GM21786 (cell line): ENCODE results near the gene PARP8.
"Not testable (repeated sequence)": the region's sequence is repeated elsewhere in the genome, so short reads cannot be mapped to it uniquely, and the experiment has no call there.

Experiments
- ATAC-seq: cut with Tn5 transposase; IDR thresholded peaks from one replicate; pipeline ENCODE4 v1.9.1; 2021; ENCODE audit not compliant: unreplicated experiment

Gene PARP8

DNA sequence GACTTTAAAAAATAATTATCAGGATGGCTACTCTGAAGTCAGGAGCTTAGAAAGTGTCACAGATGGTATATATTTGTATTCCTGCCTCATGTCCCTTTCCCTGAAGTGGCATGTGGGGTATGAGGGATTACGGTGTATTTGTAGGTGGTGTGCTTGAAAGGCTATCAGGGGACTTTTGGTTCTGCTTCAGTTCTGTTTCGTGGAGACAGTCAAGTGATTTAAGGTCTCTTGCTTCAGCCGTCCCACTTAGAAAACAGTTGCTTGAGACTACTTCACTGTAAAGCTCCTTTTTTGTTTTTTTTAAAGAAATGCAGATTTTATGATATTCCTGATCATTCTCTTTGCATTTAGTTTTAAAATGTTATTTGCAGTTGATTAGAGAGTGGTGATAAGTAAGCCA, 18.3 kb downstream of the PARP8 start:
- no peak for ATAC-seq

- ATAC-seq, result no peak
Measured at GRCh38 chr5:50687548-50687947, 21.1 kb downstream of the PARP8 start.

GRCh38 chr5:50691399-50692016, 25.1 kb downstream of the PARP8 start:
- no peak for ATAC-seq

DNA sequence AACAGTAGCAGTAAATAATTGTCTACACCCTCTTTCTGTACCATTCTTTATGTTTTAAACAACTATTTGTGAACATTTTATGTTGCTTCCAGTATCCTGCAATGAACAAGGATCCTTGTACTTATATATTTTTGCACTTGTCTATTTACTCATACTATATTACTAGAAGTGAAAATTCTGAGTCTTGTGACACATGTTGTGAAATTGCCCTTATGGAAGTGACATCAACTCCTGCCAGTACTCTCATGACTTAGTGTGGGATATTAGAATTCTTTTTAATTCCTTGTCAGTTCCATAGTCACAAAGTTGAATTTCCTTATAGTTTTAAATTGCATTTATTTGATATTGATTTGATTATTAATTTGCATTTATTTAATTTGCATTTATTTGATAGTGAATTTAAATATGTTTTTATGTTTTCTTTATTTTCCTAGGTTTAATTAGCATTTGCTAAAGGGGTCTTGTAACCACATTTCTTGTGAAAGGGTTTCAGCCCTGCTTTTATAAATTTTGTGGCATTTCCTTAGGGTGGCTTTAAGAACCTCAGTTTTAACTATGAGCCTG, 27.7 kb downstream of the PARP8 start:
- ATAC-seq, result no peak

GRCh38 chr5:50694626-50695025, 28.2 kb downstream of the PARP8 start:
- ATAC-seq, result not testable (repeated sequence)

- peak; percentile 79 for ATAC-seq
Measured at GRCh38 chr5:50697739-50698138, 31.3 kb downstream of the PARP8 start.

DNA sequence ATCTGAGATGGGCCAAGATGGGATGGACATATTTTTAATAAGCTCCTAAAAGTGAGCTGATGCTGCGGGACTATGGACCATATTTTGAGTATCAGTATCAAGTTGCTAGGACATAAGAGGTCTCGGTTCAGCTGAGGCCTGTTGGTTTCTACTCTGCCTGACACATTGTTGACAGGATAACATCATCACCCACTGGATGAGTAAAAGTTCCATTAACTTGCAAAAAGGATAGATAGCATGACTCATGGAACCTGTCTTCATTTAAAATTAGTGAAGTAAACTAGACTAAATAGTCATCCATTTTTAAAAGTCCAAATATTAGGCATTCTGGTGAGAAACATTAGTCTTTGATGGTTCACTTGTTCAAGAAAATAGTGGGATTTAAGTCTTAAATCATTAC, 33.3 kb downstream of the PARP8 start:
- ATAC-seq, result no peak

GRCh38 chr5:50700706-50701105, 34.3 kb downstream of the PARP8 start:
- no peak for ATAC-seq

DNA sequence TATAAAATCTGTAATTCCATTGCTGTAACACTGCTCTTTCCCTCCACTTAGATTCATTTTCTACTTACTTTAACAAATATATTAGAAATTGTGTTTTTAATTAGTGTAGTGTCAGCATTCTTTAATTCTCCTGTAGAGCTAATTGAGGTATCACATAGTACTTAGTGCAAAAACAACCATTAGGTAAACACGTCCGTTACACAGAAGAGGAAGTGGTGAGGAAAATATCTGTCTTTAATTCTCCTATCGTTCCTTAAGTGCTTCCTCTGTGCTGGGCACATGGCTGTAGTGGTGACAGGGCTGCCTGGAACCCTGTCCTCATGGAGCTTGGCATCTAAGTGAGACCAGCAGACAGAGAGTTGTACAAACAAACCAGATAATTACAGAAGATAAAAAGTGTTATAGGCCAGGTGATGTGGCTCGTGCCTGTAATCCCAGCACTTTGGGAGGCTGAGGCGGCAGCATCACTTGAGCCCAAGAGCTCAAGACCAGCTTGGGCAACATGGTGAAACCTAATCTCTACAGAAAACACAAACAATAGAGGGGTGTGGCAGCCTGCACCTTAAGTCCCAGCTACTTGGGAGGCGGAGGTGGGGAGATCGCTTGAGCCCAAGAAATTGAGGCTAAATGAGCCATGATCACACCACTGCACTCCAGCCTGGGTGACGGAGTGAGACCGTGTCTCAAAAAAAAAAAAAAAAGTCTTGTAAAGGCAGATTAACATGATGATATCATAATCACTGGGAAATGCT, 36.4 kb downstream of the PARP8 start:
- no peak for ATAC-seq

DNA sequence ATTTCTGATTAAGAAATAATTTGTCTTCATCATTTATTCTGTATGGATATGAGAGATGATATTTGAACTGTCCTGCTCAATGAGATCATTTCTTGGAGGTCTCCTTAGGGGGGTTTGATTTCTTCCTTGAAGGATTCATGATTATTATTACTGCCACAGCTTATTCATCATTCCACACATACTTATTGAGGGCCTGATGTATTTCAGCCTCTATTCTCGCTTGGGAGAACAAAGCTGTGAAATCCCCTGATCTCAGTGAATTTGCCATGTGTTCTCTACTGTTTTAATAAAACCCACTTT, 36.9 kb downstream of the PARP8 start:
- no peak for ATAC-seq

- ATAC-seq, result no peak
Measured at GRCh38 chr5:50704730-50705129, 38.3 kb downstream of the PARP8 start.

DNA sequence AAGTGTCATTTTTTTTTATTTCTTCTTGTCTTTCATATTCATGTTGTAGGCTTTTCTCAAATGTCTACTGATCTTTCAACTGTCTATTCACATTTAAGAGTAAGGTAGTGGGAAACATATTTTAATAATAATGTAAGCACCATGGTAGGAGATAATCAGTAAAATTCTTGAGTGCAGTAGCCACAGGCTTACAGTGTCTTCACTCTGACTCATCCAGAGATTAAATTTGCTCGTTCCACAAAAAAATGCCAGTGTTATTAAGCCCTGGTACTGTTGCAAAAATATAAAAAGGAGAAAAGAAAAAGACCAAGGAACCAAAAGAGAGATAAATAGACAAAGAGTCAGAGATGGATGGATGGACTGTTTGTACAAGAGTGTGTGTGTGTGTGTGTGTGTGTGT, 43.0 kb downstream of the PARP8 start:
- no peak for ATAC-seq

DNA sequence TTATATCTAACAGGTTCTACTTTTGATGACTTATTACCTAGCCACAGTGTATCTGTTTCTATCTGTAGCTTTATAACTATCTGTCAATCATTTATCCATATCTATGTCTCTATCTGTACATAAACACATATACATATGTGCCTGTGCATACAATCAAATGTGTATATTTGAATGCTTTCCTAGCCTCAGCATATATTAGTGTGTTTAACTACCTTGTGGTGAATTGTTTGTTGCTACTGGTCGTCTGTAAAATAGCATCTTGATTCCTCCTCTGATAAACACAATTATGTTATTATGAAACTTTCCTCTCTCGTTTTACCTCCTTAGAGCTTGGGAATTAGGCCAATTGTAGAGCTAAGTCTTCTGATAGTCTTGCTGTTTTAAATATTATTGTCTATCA, 44.4 kb downstream of the PARP8 start:
- ATAC-seq, result peak; percentile 8

GRCh38 chr5:50711280-50711679, 44.8 kb downstream of the PARP8 start:
- ATAC-seq, result peak; percentile 94

- no peak for ATAC-seq
Measured at GRCh38 chr5:50712479-50712878, 46.0 kb downstream of the PARP8 start.

- no peak for ATAC-seq
Measured at GRCh38 chr5:50715001-50715400, 48.6 kb downstream of the PARP8 start.

GRCh38 chr5:50716134-50716533, 49.7 kb downstream of the PARP8 start:
- ATAC-seq, result no peak

DNA sequence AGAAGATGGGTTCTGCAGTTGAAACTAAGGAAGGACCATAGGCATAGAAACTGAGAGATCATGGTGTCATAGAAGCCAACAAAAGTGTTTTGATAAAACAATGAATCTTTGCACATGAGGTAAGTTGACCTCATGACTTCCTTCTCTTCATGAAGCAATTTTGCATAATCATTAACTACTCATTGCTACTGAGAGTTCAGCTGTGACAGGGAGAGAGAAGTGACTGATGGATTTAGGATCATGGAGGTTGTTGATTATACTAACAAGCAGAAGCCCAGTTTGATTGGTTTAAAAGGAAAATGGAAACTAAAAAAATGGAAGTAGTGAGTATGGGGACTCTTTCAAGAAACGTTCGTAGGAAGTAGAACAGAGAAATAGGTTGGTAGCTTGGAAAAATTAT, 51.2 kb downstream of the PARP8 start:
- ATAC-seq, result peak; percentile 83

DNA sequence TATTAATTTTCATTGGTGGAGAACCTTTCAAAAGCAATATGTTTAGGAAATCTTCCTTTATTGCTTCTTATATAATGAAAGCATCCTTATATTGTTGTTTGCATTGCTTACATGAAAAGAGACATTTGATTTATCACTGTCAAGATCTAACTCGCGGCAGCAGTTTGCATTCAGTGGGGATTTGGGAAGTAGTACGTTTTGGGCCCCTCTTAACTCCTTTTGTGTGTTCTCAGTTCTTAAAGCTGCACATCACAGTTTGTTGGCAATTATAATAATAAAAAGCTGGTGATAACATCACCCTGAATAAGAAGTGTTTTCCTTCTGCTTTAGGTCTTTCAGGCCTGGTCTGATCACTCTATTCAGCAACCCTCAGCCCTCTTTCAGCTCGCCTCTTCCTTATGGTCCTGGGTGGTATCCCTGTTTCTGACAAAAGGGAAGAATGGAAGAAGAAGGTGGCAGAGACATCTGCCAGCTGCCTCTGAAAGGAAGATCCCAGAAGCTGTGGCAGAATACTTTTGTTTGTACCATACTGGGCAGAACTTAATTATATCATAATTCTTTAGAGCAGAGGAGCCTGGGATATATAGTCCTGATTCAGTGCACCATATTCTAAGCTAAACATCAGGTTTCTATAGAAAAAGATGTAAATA, 53.7 kb downstream of the PARP8 start:
- ATAC-seq, result no peak

DNA sequence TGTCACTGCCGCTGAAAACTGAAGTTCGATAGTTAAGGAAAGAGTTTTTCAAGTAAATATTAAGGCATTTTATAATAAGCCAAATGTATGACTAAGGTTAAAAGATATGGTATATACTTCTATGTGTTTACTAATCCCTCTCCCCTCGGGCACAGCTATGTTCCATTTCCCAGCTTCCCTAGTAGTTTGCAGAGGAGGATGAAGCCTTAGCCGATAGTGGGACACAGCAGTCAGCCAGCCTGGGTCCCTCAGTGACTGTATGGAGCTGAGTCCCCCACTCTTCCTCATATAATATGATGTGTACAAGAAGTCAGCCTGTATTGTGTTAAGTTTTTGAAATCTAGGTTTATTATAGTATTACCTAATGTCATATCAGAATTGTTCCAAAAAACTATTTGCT, 55.8 kb downstream of the PARP8 start:
- no peak for ATAC-seq

DNA sequence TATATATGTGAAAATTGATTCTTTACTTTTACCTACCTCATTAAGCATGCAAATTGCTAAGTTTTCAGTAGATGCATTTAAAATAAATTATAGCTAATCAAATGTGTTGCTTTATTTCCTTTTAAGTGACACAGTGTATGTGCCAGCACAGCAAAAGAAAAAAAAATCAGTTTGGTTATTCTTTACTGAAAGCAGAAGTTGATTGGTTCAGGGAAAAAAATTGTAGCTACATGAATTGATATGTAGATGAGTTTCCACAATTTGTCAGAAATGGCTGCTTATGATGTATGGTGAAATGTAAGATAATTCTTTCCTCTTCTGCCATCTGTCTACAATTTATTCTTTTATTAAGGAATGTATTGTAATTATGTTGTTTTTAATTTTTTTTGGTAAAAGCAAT, 57.8 kb downstream of the PARP8 start:
- no peak for ATAC-seq

DNA sequence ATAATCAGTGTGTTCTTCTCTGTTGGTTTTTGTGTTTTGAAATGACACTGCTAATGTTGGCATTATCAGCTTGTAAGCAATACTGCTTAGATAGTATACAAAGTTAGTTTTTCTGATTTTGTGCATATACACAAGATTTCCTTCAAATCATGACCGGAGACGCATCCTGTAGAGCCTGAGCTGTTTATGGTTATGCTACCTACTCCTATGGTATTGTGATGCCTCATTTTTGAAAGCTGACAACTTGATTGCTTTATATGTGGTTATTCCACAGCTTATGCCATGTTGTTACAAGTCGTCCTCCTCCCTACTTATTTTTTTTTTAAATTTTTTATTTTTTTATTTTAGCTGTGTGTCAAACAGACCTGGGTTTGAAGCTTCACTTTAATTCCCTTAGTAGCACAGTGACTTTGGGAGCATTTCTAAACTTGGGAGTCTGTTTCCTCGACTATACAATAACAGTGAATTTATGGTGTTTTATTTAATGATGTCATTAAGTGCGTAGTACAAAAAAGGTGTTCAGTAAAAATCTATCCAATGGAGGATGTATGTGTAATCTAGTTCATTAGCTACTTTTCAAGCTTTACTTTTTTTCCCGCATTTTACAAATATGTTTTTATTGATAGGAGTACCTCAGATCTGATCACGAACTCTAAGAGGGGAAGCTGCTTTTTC, 59.5 kb downstream of the PARP8 start:
- ATAC-seq, result no peak
